Measurements from ENCODE around the gene ANKRD42. TPM values are rescaled to one million over a fixed set of nuclear protein-coding genes. Genes with fewer than 3 reads are reported as not detected.

The ANKRD42 gene
- total and polyA plus RNA-seq, 2 experiments from 2014 or later: 5.3 to 5.7 TPM

GRCh38 chr11:83284501-83285150, 91.1 kb downstream of the ANKRD42 start:
- H2AFZ ChIP-seq: no peak overlapping the region
- peak overlapping the region; percentile 68 for H3K4me3 ChIP-seq
- H3K27ac Mint-ChIP-seq: peak overlapping the region; percentile 99
- H3K9me2 ChIP-seq (ENCODE audit: insufficient read depth): no peaks in the 10 kb centered on the region
- H3K9me3 Mint-ChIP-seq: no peaks in the 10 kb centered on the region
- H3K4me2 ChIP-seq: peak overlapping the region; percentile 81
- no peaks in the 10 kb centered on the region; the same call in none of the 2 replicates for H3K4me1 ChIP-seq (ENCODE audit: insufficient read depth)
- ATAC-seq (no peak), DNase-seq (ENCODE audit: low spot score) (no peak)
- H3K27me3 Mint-ChIP-seq (ENCODE audit: insufficient read depth, low read depth, poor library complexity): no peaks in the 10 kb centered on the region
- peaks cover 43% of the 10 kb centered on the region for H3K79me2 ChIP-seq (replicated peaks; ENCODE audit: insufficient read depth)
- peak overlapping the region; percentile 90 for H3K4me3 Mint-ChIP-seq
- peaks cover 14% of the 10 kb centered on the region; the same call in 2 of the 3 replicates for H3K4me1 Mint-ChIP-seq
- peak overlapping the region; percentile 94 for H3K27ac ChIP-seq (ENCODE audit: low read depth)
- no peaks in the 10 kb centered on the region; the same call in 1 of the 2 replicates for H3K36me3 ChIP-seq (ENCODE audit: insufficient read depth)
- no peaks in the 10 kb centered on the region for H3K27me3 ChIP-seq (ENCODE audit: insufficient read depth)
- no peaks in the 10 kb centered on the region for H3F3A ChIP-seq (replicated peaks; ENCODE audit: low read depth)
- peaks cover 9% of the 10 kb centered on the region for H3K36me3 Mint-ChIP-seq (ENCODE audit: low read depth)
- TF ChIP-seq REST (IDR thresholded peaks at IDR 0.05; ENCODE audit: unreplicated experiment) (no peak), CTCF (conservative IDR thresholded peaks at IDR 0.05; ENCODE audit: low read depth in 2 of 2) (no peak), ZNF462 (CRISPR knock-in tag; IDR thresholded peaks at IDR 0.05) (no peak), ETS1 (IDR thresholded peaks at IDR 0.05) (no peak), EZH2 (IDR thresholded peaks at IDR 0.05; ENCODE audit: low read depth, unreplicated experiment) (no peak), POLR2AphosphoS5 (IDR thresholded peaks at IDR 0.05; ENCODE audit: low read depth) (no peak), EZH2phosphoT487 (IDR thresholded peaks at IDR 0.05; ENCODE audit: unreplicated experiment) (no peak), ZNF114 (CRISPR knock-in tag; IDR thresholded peaks at IDR 0.05) (no peak), JUNB (IDR thresholded peaks at IDR 0.05; ENCODE audit: unreplicated experiment) (no peak), NANOG (IDR thresholded peaks at IDR 0.05; ENCODE audit: borderline replicate concordance) (no peak), STAT1 (IDR thresholded peaks at IDR 0.05; ENCODE audit: unreplicated experiment) (no peak), ZNF331 (CRISPR knock-in tag; IDR thresholded peaks at IDR 0.05; ENCODE audit: low read depth) (no peak), CREB1 (CRISPR knock-in tag; IDR thresholded peaks at IDR 0.05; ENCODE audit: low read depth) (no peak)
- H4K20me1 ChIP-seq (replicated peaks; ENCODE audit: insufficient read depth): no peaks in the 10 kb centered on the region

Measured in GM23338 (cell line).